HG03108 (cell line): ENCODE results near the gene FARS2.
"Not testable (repeated sequence)": the region's sequence is repeated elsewhere in the genome, so short reads cannot be mapped to it uniquely, and the experiment has no call there.

Source experiments
- ATAC-seq: cut with Tn5 transposase; IDR thresholded peaks from one replicate; pipeline ENCODE4 v1.9.1; 2021; ENCODE audit warnings: moderate library complexity; ENCODE audit not compliant: unreplicated experiment

FARS2 gene

GRCh38 chr6:5563086-5563485, 301.8 kb downstream of the FARS2 start:
- ATAC-seq = no peak

GRCh38 chr6:5564746-5565145, 303.4 kb downstream of the FARS2 start:
- ATAC-seq = not testable (repeated sequence)

- ATAC-seq = no peak
Observed at GRCh38 chr6:5565971-5566370, 304.7 kb downstream of the FARS2 start.

- ATAC-seq = peak; percentile 65
Observed at GRCh38 chr6:5566718-5567117, 305.4 kb downstream of the FARS2 start.

GRCh38 chr6:5567352-5567751, 306.0 kb downstream of the FARS2 start:
- ATAC-seq = no peak

GRCh38 chr6:5567890-5568289, 306.6 kb downstream of the FARS2 start:
- ATAC-seq = no peak

- ATAC-seq = no peak
Observed at GRCh38 chr6:5569491-5569890, 308.2 kb downstream of the FARS2 start.

- no peak for ATAC-seq
Observed at GRCh38 chr6:5570641-5571040, 309.3 kb downstream of the FARS2 start.

GRCh38 chr6:5580736-5581581, 319.6 kb downstream of the FARS2 start:
- no peak for ATAC-seq

GRCh38 chr6:5582762-5583161, 321.4 kb downstream of the FARS2 start:
- no peak for ATAC-seq

- no peak for ATAC-seq
Observed at GRCh38 chr6:5583528-5583927, 322.2 kb downstream of the FARS2 start.

GRCh38 chr6:5584078-5584482, 322.8 kb downstream of the FARS2 start:
- no peak for ATAC-seq

- ATAC-seq = no peak
Observed at GRCh38 chr6:5587648-5588047, 326.3 kb downstream of the FARS2 start.

GRCh38 chr6:5589422-5590141, 328.3 kb downstream of the FARS2 start:
- no peak for ATAC-seq

- ATAC-seq = no peak
Observed at GRCh38 chr6:5590187-5590586, 328.9 kb downstream of the FARS2 start.

- ATAC-seq = no peak
Observed at GRCh38 chr6:5592886-5593519, 331.7 kb downstream of the FARS2 start.

GRCh38 chr6:5595184-5595583, 333.9 kb downstream of the FARS2 start:
- ATAC-seq = no peak

GRCh38 chr6:5597413-5597812, 336.1 kb downstream of the FARS2 start:
- no peak for ATAC-seq

GRCh38 chr6:5598123-5598522, 336.8 kb downstream of the FARS2 start:
- no peak for ATAC-seq

- ATAC-seq = no peak
Observed at GRCh38 chr6:5599127-5599526, 337.8 kb downstream of the FARS2 start.

GRCh38 chr6:5605937-5606336, 344.6 kb downstream of the FARS2 start:
- no peak for ATAC-seq

- ATAC-seq = no peak
Observed at GRCh38 chr6:5606546-5606945, 345.2 kb downstream of the FARS2 start.
